Measurements from ENCODE around the gene NEDD8.

Gene NEDD8

DNA sequence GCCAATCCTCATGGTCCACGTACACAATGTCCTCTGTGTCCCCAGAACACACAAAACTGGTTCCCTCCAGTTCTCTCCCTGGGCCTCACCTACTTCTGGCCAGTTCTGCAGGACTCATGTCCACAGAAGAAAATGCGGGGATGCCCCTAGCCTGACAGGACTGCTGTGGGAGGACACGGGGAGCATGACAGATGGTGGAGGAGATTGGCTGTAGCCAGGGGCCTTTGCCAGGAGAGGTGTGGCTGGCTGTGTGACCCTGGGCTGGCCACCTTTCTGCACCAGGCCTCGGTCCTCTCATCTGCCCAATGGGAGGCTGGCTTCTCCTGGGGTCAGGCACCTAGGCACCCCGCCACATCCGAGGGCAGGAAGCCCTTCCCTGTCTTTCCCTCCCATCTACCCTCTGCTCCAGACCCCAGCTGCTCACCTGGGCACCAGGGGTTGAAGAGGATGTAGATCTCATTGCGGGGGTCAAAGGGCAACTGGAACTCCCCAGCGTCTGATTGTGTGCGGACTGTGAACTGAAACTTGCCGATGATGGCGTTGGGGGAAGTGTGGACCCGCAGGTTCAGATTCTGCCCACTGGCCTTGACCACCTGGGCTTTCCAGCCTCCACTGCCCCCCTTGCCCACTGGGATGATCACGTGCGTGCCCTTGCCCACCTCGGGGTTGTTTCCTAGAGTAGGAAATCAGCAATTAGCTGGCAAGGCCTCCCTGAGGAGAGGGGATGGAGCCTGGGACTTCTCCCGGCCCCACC is 28.0 kb upstream of the NEDD8 start:
- TF ChIP-seq, protein P1, sequence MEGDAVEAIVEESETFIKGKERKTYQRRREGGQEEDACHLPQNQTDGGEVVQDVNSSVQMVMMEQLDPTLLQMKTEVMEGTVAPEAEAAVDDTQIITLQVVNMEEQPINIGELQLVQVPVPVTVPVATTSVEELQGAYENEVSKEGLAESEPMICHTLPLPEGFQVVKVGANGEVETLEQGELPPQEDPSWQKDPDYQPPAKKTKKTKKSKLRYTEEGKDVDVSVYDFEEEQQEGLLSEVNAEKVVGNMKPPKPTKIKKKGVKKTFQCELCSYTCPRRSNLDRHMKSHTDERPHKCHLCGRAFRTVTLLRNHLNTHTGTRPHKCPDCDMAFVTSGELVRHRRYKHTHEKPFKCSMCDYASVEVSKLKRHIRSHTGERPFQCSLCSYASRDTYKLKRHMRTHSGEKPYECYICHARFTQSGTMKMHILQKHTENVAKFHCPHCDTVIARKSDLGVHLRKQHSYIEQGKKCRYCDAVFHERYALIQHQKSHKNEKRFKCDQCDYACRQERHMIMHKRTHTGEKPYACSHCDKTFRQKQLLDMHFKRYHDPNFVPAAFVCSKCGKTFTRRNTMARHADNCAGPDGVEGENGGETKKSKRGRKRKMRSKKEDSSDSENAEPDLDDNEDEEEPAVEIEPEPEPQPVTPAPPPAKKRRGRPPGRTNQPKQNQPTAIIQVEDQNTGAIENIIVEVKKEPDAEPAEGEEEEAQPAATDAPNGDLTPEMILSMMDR (conservative IDR thresholded peaks at IDR 0.05; ENCODE audit: control insufficient read depth, insufficient read depth, low read depth, low read length): no peak
- no peak for DNase-seq (ENCODE audit: low read depth)
- H3K4me3 ChIP-seq (ENCODE audit: control insufficient read depth, low read depth, low read length): no peak overlapping the region

DNA sequence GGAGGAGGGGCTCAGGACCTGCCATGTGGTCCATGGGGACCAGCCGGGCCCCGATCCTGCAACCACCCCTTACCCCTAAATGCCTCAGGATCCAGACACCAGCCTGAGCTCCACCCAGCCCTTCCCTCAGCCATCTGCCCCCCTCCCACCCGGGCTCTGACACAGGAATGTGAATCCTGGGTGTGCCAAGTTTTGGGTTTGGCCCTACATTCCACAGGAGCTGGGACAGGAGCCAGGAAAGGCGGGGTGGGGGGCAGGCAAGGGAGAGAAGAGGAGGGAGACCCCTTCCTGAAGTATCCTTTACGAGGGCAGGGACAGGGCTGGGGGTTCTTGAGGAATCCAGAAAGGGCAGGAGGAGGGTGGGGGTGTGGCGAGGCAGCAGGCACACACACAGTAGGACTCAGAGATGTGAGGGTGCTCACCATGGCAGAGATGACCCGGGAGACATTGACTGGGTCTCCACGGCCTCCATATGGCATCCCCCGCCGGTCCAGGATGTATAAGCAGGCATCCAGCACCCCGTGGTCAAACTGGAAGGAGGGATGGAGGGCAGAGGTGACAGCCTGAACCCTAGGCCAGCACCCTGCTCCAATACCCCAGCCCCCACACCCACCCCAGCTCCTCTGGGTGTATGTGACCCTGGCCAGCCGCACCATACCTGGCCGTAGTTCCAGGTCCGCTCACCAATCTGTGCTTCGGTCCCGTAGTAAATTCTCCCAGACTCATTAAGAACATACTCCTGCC is 27.3 kb upstream of the NEDD8 start:
- no peak overlapping the region for H3K4me3 ChIP-seq (ENCODE audit: control insufficient read depth, low read depth, low read length)
- DNase-seq (ENCODE audit: low read depth): no peak
- TF ChIP-seq, protein P1 (conservative IDR thresholded peaks at IDR 0.05; ENCODE audit: control insufficient read depth, insufficient read depth, low read depth, low read length): no peak

GRCh38 chr14:24258548-24259265 is 26.5 kb upstream of the NEDD8 start:
- TF ChIP-seq, protein P1 (conservative IDR thresholded peaks at IDR 0.05; ENCODE audit: control insufficient read depth, insufficient read depth, low read depth, low read length): no peak
- H3K4me3 ChIP-seq (ENCODE audit: control insufficient read depth, low read depth, low read length): no peak overlapping the region
- DNase-seq (ENCODE audit: low read depth): no peak

- H3K4me3 ChIP-seq (ENCODE audit: control insufficient read depth, low read depth, low read length): no peak overlapping the region
- TF ChIP-seq, protein P1 (conservative IDR thresholded peaks at IDR 0.05; ENCODE audit: control insufficient read depth, insufficient read depth, low read depth, low read length): no peak
- no peak for DNase-seq (ENCODE audit: low read depth)
These were observed 26.0 kb upstream of the NEDD8 start for GRCh38 chr14:24258119-24258518.

GRCh38 chr14:24256960-24257359 is 24.8 kb upstream of the NEDD8 start:
- DNase-seq (ENCODE audit: low read depth): no peak
- TF ChIP-seq, protein P1 (conservative IDR thresholded peaks at IDR 0.05; ENCODE audit: control insufficient read depth, insufficient read depth, low read depth, low read length): no peak
- H3K4me3 ChIP-seq (ENCODE audit: control insufficient read depth, low read depth, low read length): no peak overlapping the region

DNA sequence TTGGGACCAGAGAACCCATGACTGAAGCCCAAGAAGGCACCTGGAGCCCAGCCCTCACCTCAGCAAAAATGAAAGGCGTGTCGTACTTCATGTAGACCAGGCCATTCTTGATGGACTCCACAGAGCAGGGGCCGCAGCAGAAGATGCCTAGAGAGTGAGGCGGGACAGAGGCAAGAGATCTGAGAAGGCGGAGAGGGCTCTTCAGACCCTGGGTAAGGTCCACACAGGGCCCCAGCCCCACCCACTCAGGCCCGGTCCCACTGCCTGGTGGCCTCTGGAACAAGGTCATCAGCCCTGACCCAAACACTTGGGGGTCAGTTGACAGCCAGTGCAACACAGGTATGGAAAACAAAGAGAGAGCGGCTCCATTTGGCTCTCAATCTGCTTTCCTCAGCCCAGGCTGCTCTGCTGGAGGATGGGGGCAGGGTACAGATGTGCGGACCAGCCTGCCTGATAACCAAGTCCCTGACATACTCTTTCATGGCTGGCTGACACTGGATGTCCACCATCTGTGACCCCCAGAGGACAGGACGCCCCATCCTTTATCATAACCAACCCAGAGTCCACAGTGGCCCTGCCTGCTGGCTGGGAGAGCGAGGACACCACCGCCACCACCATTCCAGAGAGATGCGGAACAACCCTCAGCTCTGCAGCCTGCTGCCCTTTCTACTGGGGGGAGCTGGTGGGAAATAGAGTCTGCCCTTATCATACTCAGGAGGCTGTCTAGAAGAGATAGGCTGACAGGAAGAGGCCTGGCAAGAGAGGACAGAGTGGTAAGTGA is 24.0 kb upstream of the NEDD8 start:
- TF ChIP-seq, protein P1 (conservative IDR thresholded peaks at IDR 0.05; ENCODE audit: control insufficient read depth, insufficient read depth, low read depth, low read length): no peak
- no peak for DNase-seq (ENCODE audit: low read depth)
- no peak overlapping the region for H3K4me3 ChIP-seq (ENCODE audit: control insufficient read depth, low read depth, low read length)

All from fibroblast of mammary gland (primary cell).